Activated T-cell treated with anti-CD3 and anti-CD28 coated beads, Interleukin-2, amount 50 U/mL, for 4 hours (primary cell): ENCODE data around the gene FOCAD. TPM values are rescaled to one million over a fixed set of nuclear protein-coding genes. Genes with fewer than 3 reads are reported as not detected.

Experiments used
- ATAC-seq, 2 donors: fragments of 200-7000 bp; cut with Tn5 transposase; one replicate each; pipeline ENCODE4 v1.10.0; 2021
- DNase-seq: peaks from one replicate; pipeline ENCODE4 v3.0.0-alpha.2; 2020
- H3K27me3 Mint-ChIP-seq: one replicate; pipeline ENCODE4 v1.8.0; 2021; ENCODE audit warnings: low read depth, mixed read lengths
- H3K36me3 Mint-ChIP-seq: one replicate; pipeline ENCODE4 v1.8.0; 2022; ENCODE audit warnings: mixed read lengths; ENCODE audit not compliant: insufficient read depth
- H3K4me1 Mint-ChIP-seq: one replicate; pipeline ENCODE4 v1.8.0; 2021; ENCODE audit warnings: low read depth, mixed read lengths
- H3K4me3 Mint-ChIP-seq: one replicate; pipeline ENCODE4 v1.8.0; 2021; ENCODE audit warnings: mild to moderate bottlenecking, moderate library complexity, mixed read lengths
- H3K9me3 Mint-ChIP-seq: one replicate; pipeline ENCODE4 v1.8.0; 2021; ENCODE audit warnings: mixed read lengths
- total RNA-seq, 3 donors: library from RNA; stranded (reverse); gene quantifications; one replicate each; pipeline ENCODE4 v1.2.1, GENCODE V29; 2021

The FOCAD gene
- total RNA-seq, 3 donors from 2014 or later, result 15.5 to 19.9 (median 18.6) TPM

GRCh38 chr9:20729523-20729922 is 45.5 kb downstream of the FOCAD start:
- H3K27me3 Mint-ChIP-seq, result no peaks in the 10 kb centered on the region
- ATAC-seq (no peak), DNase-seq (no peak)
- H3K36me3 Mint-ChIP-seq, result peaks cover 21% of the 10 kb centered on the region
- no peak overlapping the region for H3K4me3 Mint-ChIP-seq
- no peaks in the 10 kb centered on the region for H3K9me3 Mint-ChIP-seq
- peaks cover 12% of the 10 kb centered on the region for H3K4me1 Mint-ChIP-seq

- peaks cover 4% of the 10 kb centered on the region for H3K4me1 Mint-ChIP-seq
- H3K4me3 Mint-ChIP-seq, result no peak overlapping the region
- H3K27me3 Mint-ChIP-seq, result no peaks in the 10 kb centered on the region
- H3K9me3 Mint-ChIP-seq, result no peaks in the 10 kb centered on the region
- ATAC-seq (no peak), DNase-seq (no peak)
- peaks cover 20% of the 10 kb centered on the region for H3K36me3 Mint-ChIP-seq
Measured at GRCh38 chr9:20732118-20732517, 48.1 kb downstream of the FOCAD start.

GRCh38 chr9:20734275-20734674 is 50.2 kb downstream of the FOCAD start:
- no peaks in the 10 kb centered on the region for H3K27me3 Mint-ChIP-seq
- no peaks in the 10 kb centered on the region for H3K9me3 Mint-ChIP-seq
- ATAC-seq, result no peak
- DNase-seq, result no peak
- H3K4me3 Mint-ChIP-seq, result no peak overlapping the region
- peaks cover 12% of the 10 kb centered on the region for H3K36me3 Mint-ChIP-seq
- peaks cover 4% of the 10 kb centered on the region for H3K4me1 Mint-ChIP-seq

GRCh38 chr9:20740304-20740703 is 56.2 kb downstream of the FOCAD start:
- Mint-ChIP-seq H3K27me3 (no peaks in the 10 kb centered on the region), H3K4me1 (peaks cover 14% of the 10 kb centered on the region), H3K36me3 (peaks cover 17% of the 10 kb centered on the region), H3K9me3 (no peaks in the 10 kb centered on the region), H3K4me3 (no peak overlapping the region)
- DNase-seq (no peak), ATAC-seq (no peak)

- H3K27me3 Mint-ChIP-seq, result no peaks in the 10 kb centered on the region
- H3K4me1 Mint-ChIP-seq, result peaks cover 14% of the 10 kb centered on the region
- H3K4me3 Mint-ChIP-seq, result no peak overlapping the region
- no peak for ATAC-seq
- no peaks in the 10 kb centered on the region for H3K9me3 Mint-ChIP-seq
- no peak for DNase-seq
- H3K36me3 Mint-ChIP-seq, result peaks cover 19% of the 10 kb centered on the region
Measured at GRCh38 chr9:20740929-20741582, 57.0 kb downstream of the FOCAD start.

- H3K4me3 Mint-ChIP-seq, result no peak overlapping the region
- peaks cover 14% of the 10 kb centered on the region for H3K4me1 Mint-ChIP-seq
- peaks cover 21% of the 10 kb centered on the region for H3K36me3 Mint-ChIP-seq
- ATAC-seq, result no peak
- no peaks in the 10 kb centered on the region for H3K9me3 Mint-ChIP-seq
- no peaks in the 10 kb centered on the region for H3K27me3 Mint-ChIP-seq
- DNase-seq, result no peak
Measured at GRCh38 chr9:20742833-20743232, 58.8 kb downstream of the FOCAD start.

- Mint-ChIP-seq H3K4me3 (no peak overlapping the region), H3K36me3 (peaks cover 21% of the 10 kb centered on the region), H3K4me1 (peaks cover 14% of the 10 kb centered on the region), H3K27me3 (no peaks in the 10 kb centered on the region), H3K9me3 (no peaks in the 10 kb centered on the region)
- no peak for ATAC-seq
- no peak for DNase-seq
Measured at GRCh38 chr9:20744036-20744630, 60.1 kb downstream of the FOCAD start.

- no peaks in the 10 kb centered on the region for H3K4me1 Mint-ChIP-seq
- H3K4me3 Mint-ChIP-seq, result no peak overlapping the region
- H3K36me3 Mint-ChIP-seq, result peaks cover 18% of the 10 kb centered on the region
- no peak for DNase-seq
- ATAC-seq, result no peak
- no peaks in the 10 kb centered on the region for H3K27me3 Mint-ChIP-seq
- H3K9me3 Mint-ChIP-seq, result no peaks in the 10 kb centered on the region
Measured at GRCh38 chr9:20746967-20747366, 62.9 kb downstream of the FOCAD start.

GRCh38 chr9:20749496-20750198 is 65.6 kb downstream of the FOCAD start:
- H3K9me3 Mint-ChIP-seq, result no peaks in the 10 kb centered on the region
- DNase-seq (no peak), ATAC-seq (no peak)
- peaks cover 7% of the 10 kb centered on the region for H3K36me3 Mint-ChIP-seq
- no peaks in the 10 kb centered on the region for H3K27me3 Mint-ChIP-seq
- H3K4me1 Mint-ChIP-seq, result no peaks in the 10 kb centered on the region
- H3K4me3 Mint-ChIP-seq, result no peak overlapping the region

- peaks cover 13% of the 10 kb centered on the region for H3K36me3 Mint-ChIP-seq
- DNase-seq (no peak), ATAC-seq (no peak)
- no peak overlapping the region for H3K4me3 Mint-ChIP-seq
- no peaks in the 10 kb centered on the region for H3K4me1 Mint-ChIP-seq
- H3K27me3 Mint-ChIP-seq, result no peaks in the 10 kb centered on the region
- no peaks in the 10 kb centered on the region for H3K9me3 Mint-ChIP-seq
Measured at GRCh38 chr9:20753761-20754160, 69.7 kb downstream of the FOCAD start.

GRCh38 chr9:20754556-20754955 is 70.5 kb downstream of the FOCAD start:
- Mint-ChIP-seq H3K36me3 (peaks cover 13% of the 10 kb centered on the region), H3K4me1 (no peaks in the 10 kb centered on the region), H3K27me3 (no peaks in the 10 kb centered on the region), H3K4me3 (no peak overlapping the region), H3K9me3 (no peaks in the 10 kb centered on the region)
- ATAC-seq (no peak), DNase-seq (no peak)

- peaks cover 27% of the 10 kb centered on the region for H3K36me3 Mint-ChIP-seq
- no peak for DNase-seq
- no peak overlapping the region for H3K4me3 Mint-ChIP-seq
- H3K4me1 Mint-ChIP-seq, result no peaks in the 10 kb centered on the region
- H3K9me3 Mint-ChIP-seq, result no peaks in the 10 kb centered on the region
- no peak for ATAC-seq
- no peaks in the 10 kb centered on the region for H3K27me3 Mint-ChIP-seq
Measured at GRCh38 chr9:20760246-20760891, 76.3 kb downstream of the FOCAD start.

- Mint-ChIP-seq H3K36me3 (peaks cover 51% of the 10 kb centered on the region), H3K4me3 (no peak overlapping the region), H3K9me3 (peaks cover 10% of the 10 kb centered on the region), H3K4me1 (no peaks in the 10 kb centered on the region), H3K27me3 (no peaks in the 10 kb centered on the region)
- no peak for DNase-seq
- ATAC-seq, result no peak
Measured at GRCh38 chr9:20770947-20771346, 86.9 kb downstream of the FOCAD start.

GRCh38 chr9:20771729-20772128 is 87.7 kb downstream of the FOCAD start:
- peaks cover 5% of the 10 kb centered on the region for H3K9me3 Mint-ChIP-seq
- DNase-seq (no peak), ATAC-seq (no peak)
- H3K36me3 Mint-ChIP-seq, result peaks cover 45% of the 10 kb centered on the region
- no peaks in the 10 kb centered on the region for H3K4me1 Mint-ChIP-seq
- no peak overlapping the region for H3K4me3 Mint-ChIP-seq
- no peaks in the 10 kb centered on the region for H3K27me3 Mint-ChIP-seq
